GM12892 (cell line): Measurements from ENCODE around the gene CDCP2. TPM values are rescaled to one million over a fixed set of nuclear protein-coding genes. Genes with fewer than 3 reads are reported as not detected.

Experiments used
- DNase-seq: peaks from one replicate; pipeline ENCODE4 v3.0.0; 2011; ENCODE audit not compliant: insufficient read length
- FAIRE-seq: peaks from 2 replicates; lab custom pipeline; 2011; peaks lifted over from hg19 to GRCh38; lab: Jason Lieb, UNC
- POLR2A ChIP-seq: IDR thresholded peaks from 2 replicates; pipeline ENCODE4 v1.6.1; 2011; ENCODE audit warnings: low read depth, low read length, control low read depth
- POLR2AphosphoS5 ChIP-seq: IDR thresholded peaks from 2 replicates; pipeline ENCODE4 v1.6.1; 2011; ENCODE audit warnings: low read depth, low read length, control low read depth
- TAF1 ChIP-seq: IDR thresholded peaks from 2 replicates; pipeline ENCODE4 v1.6.1; 2011; ENCODE audit warnings: low read depth, mild to moderate bottlenecking, control low read depth, low read length, borderline replicate concordance
- polyA plus RNA-seq: library from polyadenylated mRNA; unstranded; fragments of >200 nt; gene quantifications from one replicate; pipeline ENCODE4 v1.2.1, GENCODE V29; 2012; ENCODE audit warnings: missing spikeins, inconsistent platforms; ENCODE audit not compliant: missing spikeins

The CDCP2 gene
- polyA plus RNA-seq, result not detected

DNA sequence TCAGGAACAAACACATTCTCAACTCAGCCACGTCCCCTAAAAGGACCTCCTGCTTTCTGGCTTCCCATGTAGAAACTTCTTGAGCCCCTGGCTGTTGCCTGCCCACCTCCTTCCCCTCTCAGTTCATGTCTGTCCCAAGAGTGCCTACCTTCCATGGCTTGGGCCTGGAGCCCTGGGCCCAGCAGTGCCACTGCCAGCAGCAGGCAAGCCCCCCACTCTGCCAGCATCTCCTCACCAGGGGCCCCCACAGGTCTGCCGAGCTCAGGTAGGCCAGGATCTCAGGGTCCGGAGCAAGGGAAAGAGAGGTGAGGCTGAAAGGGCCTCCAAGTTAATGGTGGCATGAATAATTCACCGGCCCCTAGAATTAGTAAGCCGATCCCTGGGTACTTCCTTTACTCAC is at the start of gene CDCP2:
Gene CDCP2, minus strand, starts transcription at position 305 of the 400 bp plus-strand sequence. Its CDS starts 78 bp downstream, at position 227.
- TF ChIP-seq TAF1 (no peak), POLR2AphosphoS5 (no peak), POLR2A (no peak)
- DNase-seq (no peak), FAIRE-seq (no peak)

GRCh38 chr1:54200519-54200997 is 47.8 kb upstream of the CDCP2 start:
- FAIRE-seq (no peak), DNase-seq (no peak)
- no peak for TF ChIP-seq POLR2A
- no peak for TF ChIP-seq POLR2AphosphoS5
- TF ChIP-seq TAF1, result no peak

DNA sequence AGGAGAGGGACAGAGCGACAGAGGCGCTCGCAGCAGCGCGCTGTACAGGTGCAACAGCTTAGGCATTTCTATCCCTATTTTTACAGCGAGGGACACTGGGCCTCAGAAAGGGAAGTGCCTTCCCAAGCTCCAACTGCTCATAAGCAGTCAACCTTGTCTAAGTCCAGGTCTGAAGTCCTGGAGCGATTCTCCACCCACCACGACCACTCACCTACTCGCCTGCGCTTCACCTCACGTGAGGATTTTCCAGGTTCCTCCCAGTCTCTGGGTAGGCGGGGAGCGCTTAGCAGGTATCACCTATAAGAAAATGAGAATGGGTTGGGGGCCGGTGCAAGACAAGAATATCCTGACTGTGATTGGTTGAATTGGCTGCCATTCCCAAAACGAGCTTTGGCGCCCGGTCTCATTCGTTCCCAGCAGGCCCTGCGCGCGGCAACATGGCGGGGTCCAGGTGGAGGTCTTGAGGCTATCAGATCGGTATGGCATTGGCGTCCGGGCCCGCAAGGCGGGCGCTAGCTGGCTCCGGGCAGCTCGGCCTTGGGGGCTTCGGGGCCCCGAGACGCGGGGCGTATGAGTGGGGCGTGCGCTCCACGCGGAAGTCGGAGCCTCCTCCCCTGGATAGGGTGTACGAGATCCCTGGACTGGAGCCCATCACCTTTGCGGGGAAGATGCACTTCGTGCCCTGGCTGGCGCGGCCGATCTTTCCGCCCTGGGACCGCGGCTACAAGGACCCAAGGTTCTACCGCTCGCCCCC is 47.1 kb upstream of the CDCP2 start, which contains the start of the genes CYB5RL and MRPL37:
Gene CYB5RL, minus strand, starts transcription at position 266 of the 754 bp plus-strand sequence. CDS start 4,414 bp downstream, outside the sequence.
Gene MRPL37, plus strand, starts transcription at position 403 of the 754 bp plus-strand sequence. Its CDS starts 77 bp downstream, at position 480.
- FAIRE-seq (peak; percentile 93), DNase-seq (peak; percentile 92)
- TF ChIP-seq POLR2A (peak; percentile 94), TAF1 (peak; percentile 75), POLR2AphosphoS5 (peak; percentile 85)

GRCh38 chr1:54199151-54199764 is 46.5 kb upstream of the CDCP2 start:
- no peak for DNase-seq
- peak; percentile 73 for FAIRE-seq
- TF ChIP-seq POLR2AphosphoS5, result no peak
- no peak for TF ChIP-seq TAF1
- TF ChIP-seq POLR2A, result no peak

DNA sequence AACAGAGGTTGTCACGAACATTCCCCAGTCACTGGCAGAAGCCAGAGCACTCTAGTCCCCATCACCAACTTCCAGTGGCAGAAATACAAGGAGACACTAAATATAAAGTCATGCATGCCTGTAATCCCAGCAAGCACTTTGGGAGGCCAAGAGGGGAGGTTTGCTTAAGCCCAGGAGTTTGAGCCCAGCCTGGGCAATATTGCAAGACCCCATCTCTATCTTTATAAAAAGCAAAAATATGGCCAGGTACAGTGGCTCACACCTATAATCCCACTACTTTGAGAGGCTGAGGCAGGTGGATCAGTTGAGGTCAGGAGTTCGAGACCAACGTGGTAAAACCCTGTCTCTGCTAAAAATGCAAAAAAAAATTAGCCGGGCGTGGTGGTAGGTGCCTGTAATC is 40.7 kb upstream of the CDCP2 start:
- no peak for TF ChIP-seq POLR2AphosphoS5
- no peak for TF ChIP-seq TAF1
- TF ChIP-seq POLR2A, result no peak
- no peak for FAIRE-seq

DNA sequence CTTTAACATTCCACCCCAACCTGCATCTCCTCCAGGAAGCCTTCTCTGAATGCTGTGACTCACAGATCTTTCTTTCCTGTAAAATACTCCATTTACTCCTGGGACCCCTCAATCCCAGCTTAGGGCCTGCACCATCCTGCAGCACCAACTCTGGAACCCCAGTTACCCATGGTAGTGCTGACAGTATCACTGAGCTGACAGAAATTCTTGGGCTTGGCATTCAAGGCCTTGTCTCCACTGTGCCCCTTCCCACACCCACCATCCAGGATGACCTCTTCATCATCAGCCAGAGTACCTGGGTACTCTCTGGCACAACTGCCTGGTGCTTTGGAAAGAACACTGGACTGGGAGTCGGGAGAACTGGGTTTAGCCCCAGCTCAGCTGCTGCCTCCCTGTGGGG is 38.7 kb upstream of the CDCP2 start:
- FAIRE-seq (no peak), DNase-seq (no peak)
- no peak for TF ChIP-seq POLR2AphosphoS5
- TF ChIP-seq POLR2A, result no peak
- TF ChIP-seq TAF1, result no peak

More for the DNA sequence above, 40.7 kb upstream of the CDCP2 start:
- DNase-seq, result no peak

DNA sequence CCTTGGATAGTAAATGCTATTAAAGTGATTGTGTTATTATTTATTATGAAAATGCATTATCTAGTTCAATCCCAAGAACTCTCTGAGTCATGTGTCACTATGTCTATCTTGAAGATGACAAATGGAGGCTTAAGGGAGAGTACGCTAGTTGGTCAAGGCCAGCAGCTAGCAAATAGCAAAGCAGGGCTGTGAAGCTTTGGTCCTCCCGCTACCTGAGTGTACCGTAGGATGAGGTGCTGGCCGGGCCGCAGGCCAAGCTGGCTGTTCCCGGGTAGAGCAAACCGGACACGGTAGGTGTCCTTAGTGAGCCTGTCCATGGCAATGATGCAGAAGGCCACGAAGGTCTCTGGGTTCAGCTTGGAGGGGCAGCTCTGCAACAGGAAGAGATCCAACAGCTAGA is 37.7 kb upstream of the CDCP2 start:
- FAIRE-seq (no peak), DNase-seq (no peak)
- TF ChIP-seq TAF1, result no peak
- no peak for TF ChIP-seq POLR2A
- no peak for TF ChIP-seq POLR2AphosphoS5

- TF ChIP-seq POLR2AphosphoS5, result no peak
- no peak for TF ChIP-seq POLR2A
- no peak for TF ChIP-seq TAF1
- FAIRE-seq (no peak), DNase-seq (no peak)
These were observed 35.5 kb upstream of the CDCP2 start for GRCh38 chr1:54188291-54188690.

DNA sequence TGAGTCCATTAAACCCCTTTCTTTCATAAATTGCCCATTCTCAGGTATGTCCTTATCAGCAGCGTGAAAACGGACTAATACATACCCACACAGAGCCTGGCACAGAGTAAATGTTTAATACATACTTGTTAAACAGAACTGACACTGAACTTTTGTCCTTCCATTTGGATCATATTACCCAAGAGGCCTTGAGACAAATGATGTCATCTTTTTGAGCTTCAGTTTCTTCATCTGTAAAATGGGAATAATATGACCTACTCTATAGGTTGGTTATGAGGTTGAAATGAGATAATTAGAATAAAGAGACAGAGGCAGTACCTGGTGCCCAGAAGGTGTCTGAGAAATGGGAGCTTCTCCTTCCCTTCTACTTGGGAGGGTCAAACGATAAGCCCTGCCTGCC is 33.3 kb upstream of the CDCP2 start:
- FAIRE-seq (no peak), DNase-seq (no peak)
- TF ChIP-seq TAF1, result no peak
- no peak for TF ChIP-seq POLR2AphosphoS5
- TF ChIP-seq POLR2A, result no peak

DNA sequence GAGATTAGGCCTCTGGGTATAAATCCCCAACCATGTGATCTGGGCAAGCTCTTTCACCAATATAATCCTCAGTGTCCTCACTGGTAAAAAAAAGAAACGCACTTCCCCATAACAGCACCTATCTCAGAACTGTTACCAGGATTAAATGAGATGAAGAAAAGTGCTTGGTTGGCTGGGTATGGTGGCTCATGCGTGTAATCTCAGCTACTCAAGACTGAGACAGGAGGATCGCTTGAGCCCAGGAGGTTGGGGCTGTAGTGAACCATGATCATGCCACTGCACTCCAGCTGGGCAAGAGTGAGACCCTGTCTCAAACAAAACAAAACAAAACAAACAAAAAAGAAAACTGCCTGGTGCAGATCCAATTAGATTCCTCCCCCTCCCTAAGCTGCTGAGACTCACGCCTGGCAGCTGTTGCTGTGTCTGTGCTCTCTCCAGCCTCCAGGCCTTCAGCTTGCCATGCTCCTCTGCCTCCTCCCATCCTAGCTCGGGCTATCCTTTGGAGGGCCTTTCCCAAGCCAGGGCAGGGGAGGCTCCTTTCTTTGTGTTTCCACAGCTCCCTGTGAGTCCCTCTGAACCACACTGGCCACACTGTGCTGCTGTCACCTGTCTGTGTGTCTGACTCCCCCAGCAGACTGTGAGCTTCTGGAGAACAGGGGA is 28.0 kb upstream of the CDCP2 start:
- FAIRE-seq (no peak), DNase-seq (no peak)
- TF ChIP-seq POLR2AphosphoS5 (no peak), POLR2A (no peak), TAF1 (no peak)

- FAIRE-seq (no peak), DNase-seq (no peak)
- no peak for TF ChIP-seq POLR2A
- no peak for TF ChIP-seq TAF1
- no peak for TF ChIP-seq POLR2AphosphoS5
These were observed 25.7 kb upstream of the CDCP2 start for GRCh38 chr1:54178296-54179070.
